Activated CD8-positive, alpha-beta memory T cell treated with anti-CD3 and anti-CD28 coated beads, Interleukin-2, amount 50 U/mL, for 1 hour (primary cell): ENCODE measurements around the gene PTPN2.
"Not testable (repeated sequence)": the region's sequence is repeated elsewhere in the genome, so short reads cannot be mapped to it uniquely, and the experiment has no call there.

ENCODE experiments used
- DNase-seq: peaks from one replicate; pipeline ENCODE4 v3.0.0-alpha.2; 2020; ENCODE audit errors: extremely low read depth

The PTPN2 gene

DNA sequence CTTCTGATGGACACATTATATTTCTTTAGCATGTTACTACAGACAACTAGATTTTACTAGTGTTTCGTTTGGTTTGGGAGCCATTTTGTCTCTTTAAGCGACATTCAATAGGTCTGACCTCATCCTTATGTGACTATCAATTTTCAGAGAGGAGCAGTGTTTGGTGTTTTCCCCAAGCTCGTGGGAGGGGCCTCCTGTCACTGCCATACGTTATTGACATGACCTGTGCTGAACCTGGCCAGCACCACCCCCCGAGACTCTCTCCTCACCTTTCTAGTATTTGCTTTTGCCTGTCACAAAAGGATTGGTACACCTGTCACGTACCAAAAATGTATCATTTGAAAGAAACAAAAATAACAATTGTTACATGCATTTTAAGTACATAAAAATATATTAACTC, 111.9 kb downstream of the PTPN2 start:
- no peak for DNase-seq

DNA sequence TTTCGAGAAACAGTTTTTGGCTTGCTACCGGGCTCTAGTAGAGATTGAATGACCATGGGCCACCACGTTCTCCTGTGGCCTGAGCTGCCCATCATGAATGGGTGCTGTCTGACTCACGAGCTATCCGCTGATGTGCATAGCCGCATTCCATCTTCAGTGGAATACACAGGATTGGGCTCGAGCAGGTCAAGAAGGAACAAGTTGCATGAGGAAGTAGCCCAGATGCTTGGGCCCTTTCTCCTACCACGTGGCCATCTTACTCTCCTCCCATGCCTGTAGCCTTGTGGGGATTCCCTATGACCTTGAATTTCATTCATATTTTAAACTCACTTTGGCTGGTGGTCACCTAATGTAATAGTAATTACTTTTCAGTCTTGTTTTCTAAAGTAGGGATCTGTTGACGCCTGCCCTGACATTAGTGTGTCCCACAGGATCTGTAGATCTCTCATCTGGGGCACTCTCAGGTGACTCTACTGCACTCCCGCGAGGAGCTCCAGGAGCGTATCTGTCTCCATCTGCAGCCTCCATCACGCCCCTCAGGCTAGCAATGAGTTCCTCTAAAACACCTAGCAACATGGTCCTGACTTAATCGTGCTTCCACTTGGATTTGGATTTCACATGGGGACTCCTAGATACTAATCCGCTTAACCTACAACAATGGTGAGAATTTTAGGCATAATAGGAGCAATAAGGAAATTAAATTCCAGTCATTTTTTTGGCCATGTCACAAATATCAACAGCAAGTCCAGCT, 113.4 kb downstream of the PTPN2 start:
- no peak for DNase-seq

DNA sequence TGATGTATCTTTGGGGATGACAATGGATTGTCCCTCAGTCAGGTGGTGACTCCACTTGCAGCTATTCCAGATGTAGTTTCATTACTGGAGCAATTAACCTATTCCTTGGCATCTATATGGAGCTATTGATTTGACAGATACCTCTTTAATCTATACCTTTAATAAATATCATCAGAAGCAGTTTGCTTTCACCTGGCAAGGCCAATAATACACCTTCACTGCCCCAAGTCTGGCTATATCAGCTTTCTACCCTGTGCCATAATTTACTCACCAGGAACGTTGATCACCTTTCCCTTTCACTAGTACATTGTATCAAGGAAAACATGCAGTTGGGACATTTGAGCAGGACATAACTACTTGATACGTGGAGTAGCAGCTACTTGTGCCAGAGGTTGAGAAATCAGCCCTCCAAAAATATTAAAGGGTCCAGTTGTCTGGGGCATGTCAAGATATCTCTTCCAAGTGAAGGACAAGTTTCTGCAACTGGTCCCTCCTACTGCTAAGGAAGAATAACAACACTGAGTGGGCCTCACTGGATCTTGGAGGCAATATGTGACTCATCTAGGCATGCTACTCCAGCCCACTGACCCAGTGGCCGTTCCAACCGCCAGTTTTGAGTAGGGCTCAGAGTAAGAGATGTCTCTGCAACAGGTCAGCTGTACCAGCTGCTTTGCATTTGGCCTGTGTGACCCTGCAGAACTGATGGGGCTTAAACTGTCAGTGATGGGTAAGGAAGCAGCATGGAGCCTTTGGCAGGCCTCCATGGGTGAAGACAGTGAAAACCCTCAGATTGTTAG, 114.2 kb downstream of the PTPN2 start:
- DNase-seq, result no peak

DNA sequence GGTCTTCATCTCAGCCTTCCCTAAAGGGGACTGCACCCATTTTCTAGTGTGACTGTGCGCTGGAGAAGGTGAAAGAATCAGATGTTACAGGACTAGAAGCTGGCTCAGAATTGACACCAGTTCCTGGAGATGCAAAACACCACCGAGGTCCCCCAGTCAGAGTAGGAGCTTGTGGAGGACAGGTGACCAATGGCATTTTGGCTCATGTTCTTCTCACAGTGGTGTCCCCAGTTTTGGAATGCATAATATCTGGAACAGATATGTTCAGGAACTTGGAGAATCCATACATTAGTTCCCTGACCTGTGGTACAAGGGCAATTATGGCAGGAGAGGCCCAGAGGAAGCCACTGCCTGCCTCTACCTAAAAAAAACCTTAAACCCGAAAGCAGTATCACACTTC, 114.9 kb downstream of the PTPN2 start:
- no peak for DNase-seq

DNA sequence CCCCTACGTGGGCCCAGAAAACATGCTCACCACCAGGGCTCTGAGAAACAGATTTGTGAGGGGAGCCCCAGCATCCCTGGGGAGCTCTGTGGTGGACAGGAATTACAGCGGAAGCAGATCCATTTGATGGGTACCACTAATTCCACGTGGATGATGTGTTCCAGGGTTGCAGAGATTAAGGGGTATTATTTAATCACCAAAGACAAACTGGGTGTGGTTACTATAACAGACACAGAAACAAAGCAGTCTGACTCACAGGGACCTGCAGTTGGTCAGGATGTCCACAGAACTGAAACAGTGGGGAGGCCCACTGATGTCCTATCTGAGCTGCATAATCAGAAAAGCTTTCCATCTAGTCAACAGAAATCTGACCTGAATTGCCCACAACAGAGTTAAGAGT, 115.4 kb downstream of the PTPN2 start:
- no peak for DNase-seq

DNA sequence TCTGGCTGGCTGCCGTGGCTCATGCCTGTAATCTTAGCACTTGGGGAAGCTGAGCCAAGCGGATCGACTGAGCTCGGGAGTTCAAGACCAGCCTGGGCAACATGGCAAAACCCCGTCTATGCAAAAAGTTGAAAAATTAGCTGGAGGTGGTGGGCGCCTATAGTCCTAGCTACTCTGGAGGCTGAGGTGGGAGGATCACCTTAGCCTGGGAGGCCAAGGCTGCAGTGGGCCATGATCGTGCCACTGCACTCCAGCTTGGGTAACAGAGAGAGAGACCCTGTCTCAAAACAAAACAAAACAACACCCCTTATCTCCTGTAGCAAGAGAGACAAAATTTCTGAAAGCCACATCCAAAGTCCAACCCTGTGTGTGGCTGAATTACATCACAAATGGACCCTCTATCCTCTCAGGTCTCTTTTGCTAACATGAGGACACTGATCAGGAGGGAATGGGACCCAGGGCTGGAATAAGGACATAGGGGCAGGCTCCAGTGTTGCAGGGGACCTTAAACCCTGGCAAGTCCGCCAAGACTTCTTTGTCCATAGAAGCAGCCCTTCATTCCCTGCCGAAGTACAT, 116.4 kb downstream of the PTPN2 start:
- DNase-seq, result no peak

DNA sequence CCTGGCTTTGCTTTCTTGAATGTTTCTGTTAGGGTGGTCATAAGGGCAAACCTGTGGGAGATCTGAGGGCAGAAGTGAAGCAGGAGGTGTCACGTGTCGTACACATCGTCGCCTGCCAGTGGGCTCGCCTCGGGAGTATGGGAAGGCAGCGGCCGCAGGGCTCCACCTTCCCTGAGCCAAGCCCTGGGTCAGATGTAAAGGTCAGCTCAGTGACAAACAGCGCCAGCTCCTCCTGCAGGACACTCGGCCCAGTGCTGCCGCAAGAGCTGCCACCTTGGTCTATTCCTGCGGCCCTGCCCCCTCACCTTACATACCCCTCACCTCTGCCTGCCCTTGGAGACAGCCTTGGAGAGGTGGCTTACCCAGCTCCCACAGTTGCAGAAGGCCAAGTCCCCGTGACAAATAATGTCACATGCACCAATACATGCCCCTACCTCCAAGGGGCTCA, 117.0 kb downstream of the PTPN2 start:
- no peak for DNase-seq

DNA sequence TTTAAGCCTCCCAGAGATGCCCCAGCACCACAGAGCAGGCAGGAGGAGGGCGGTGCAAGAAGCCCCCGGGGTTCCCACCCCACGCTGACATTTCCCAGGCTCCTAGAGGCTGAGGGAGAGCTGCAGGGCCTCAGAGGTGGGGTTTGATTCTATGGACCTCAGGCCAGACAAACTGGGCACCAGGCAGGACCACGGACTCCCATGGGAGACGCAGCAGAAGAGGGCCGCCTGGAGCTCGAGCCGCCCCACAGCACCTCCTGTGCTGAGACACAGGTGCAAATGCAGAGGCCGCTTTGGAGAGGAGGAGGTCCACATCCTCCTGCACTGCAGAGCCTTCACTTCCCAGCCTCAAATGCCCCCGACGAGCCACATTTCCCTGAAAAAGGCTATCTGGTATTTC, 118.5 kb downstream of the PTPN2 start:
- no peak for DNase-seq

DNA sequence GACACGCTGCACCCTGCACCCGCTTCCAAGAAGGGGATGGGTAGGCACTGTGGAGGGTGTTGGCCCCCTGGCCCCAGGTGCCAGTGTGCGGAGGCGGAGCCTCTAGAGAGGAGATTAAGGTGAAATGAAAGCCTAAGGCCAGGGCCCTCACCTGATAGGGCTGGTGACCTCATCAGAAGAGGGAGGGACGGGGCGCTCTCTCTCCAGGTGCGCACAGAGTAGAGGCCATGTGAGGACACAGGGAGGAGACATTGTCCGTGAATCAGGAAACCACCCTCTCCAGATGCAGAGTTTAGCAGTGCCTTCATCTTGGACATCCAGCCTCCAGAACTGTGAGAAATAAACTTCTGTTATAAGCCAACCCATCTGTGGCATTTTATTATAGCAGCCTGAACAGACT, 118.9 kb downstream of the PTPN2 start:
- no peak for DNase-seq

DNA sequence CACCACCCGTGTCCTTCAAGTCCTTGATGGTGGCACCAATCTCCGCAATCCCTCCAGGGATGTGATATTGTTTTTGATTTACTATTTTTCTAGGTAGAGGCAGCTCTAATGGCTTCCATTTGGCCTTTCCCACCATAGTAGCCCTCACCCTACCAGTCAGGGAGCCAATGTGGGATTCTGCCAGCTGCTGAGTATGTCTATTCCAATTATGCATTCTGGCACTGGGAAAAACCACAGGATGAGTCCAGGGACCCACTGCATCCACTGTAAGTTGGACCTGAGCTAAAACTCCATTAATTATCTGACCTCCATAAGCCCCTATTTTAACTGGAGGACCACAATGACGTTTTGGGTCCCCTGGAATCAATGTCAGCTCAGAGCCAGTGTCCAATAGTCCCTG, 125.5 kb downstream of the PTPN2 start:
- DNase-seq, result not testable (repeated sequence)

DNA sequence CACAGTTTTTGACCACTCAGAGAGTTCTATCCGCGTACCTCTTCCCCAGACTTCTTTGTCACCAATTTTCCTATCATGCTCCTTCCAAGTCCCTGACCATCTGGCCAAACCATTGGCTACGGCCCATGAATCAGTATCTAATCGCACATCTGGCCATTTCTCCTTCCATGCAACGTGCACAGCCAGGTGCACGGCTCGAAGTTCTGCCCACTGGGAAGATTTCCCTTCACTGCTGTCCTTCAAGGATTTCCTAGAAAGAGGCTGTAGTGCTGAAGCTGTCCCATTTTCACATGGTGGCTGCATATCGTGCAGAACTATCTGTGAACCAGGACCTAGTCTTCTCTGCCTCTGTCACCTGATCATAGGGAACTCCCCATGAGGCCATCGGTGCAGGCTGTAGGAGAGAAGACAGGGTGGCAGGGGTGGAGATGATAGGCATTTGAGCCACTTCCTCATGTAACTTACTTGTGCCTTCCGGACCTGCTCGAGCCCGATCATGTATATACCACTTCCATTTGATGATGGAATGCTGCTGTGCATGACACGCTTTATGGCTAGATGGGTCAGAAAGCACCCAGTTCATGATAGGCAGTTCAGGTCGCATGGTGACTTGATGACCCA, 127.3 kb downstream of the PTPN2 start:
- not testable (repeated sequence) for DNase-seq

DNA sequence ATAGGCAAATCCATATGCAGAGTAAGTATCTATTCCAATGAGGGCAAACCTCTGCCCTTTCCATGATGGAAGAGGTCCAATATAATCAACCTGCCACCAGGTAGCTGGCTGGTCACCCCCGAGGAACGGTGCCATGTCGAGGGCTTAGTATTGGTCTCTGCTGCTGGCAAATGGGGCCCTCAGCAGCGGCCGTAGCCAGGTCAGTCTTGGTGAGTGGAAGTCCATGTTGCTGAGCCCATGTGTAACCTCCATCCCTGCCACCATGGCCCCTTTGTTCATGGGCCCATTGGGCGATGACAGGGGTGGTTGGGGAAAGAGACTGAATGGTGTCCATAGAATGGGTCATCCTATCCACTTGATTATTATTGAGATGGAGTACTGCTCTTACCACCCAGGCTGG, 128.4 kb downstream of the PTPN2 start:
- DNase-seq, result not testable (repeated sequence)

DNA sequence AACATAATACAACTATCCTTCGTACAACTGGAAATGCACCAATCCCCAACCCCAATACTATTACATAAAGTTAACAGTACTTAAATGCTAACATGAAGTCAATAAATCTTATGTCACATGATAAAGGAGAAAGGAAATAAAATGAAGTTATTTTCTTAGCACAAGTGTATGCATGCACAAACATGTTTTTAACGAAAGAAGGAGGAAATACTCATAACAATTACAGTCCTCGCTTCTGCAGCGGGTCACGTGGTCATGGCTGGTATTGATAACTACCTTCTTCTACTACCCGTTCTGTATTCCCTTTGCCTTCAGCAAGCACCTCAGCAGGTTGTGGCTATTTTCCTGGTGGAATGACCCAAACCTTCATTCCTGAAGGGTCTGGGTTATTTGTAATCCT, 129.5 kb downstream of the PTPN2 start:
- DNase-seq, result no peak

DNA sequence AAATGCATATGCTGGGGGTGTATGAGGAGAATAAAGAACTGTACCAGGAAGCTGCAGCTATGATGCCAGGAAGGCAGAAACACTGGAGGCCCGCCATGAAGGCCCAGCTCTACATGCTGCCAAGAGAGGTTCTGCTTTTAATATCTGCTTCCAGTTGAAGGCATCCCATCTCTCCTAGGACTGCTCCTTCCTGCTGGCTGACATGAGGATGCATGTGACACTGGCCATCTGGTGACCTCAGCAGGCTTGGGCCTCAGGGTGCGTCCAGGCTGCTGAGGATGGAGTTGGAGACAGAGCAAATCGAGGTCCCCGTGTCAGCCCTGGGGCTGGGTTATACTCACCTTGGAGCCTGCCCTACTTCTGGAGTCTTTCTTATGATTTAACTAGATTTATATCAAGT, 132.1 kb downstream of the PTPN2 start:
- no peak for DNase-seq

DNA sequence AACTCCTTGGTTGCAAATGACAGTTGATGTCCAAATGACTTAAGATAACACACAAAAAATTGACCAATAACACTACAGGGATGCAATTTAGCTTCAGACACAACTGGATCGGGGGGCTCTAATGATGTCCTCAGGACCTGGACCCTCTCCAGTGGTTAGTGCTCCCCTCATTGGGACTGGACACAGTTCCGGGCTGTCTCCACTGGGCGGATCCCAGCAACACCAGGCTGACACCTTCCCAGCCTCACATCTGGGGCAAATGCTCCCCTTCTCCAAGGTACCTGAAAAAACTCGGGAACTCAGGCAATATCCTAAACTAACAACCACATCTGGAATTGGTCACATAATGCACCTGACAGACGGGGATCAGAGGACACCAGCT, 132.5 kb downstream of the PTPN2 start:
- no peak for DNase-seq

DNA sequence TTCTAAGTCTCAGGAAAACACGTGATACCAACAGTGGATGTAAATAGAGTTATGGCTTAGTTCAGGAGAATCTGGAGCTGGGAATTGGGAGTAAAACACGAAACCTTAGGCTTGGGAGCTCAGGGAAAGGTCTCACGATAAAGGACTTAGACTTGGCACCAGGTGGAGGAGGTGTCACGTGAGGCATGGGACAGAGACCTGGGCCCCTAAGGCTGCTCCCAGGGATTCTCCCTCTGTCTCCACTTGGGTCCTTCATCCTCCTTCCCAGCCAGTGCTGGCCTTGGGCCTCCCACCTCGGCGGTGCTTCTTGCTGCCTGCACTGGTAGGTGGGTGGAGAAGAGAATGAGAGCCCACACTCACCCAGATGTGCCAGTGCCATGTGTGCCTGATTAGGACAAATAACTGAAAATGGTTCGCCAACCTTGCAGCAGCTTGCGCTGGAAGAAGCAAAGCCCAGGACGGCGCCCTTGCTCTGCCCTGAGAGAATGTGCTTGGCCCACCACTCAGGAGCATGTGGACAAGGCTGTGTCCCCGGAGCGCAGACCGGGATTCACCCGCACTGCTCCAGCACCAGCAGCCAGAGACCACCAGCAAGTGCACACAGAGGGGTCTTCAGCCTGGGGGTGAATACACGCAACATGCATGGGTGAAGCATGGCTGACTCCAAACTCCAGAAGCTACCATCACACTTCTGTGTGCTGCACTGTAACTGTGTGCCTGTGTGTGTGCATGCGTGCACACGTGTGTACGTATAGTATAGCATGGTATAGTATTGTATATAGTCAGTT, 133.1 kb downstream of the PTPN2 start:
- no peak for DNase-seq

DNA sequence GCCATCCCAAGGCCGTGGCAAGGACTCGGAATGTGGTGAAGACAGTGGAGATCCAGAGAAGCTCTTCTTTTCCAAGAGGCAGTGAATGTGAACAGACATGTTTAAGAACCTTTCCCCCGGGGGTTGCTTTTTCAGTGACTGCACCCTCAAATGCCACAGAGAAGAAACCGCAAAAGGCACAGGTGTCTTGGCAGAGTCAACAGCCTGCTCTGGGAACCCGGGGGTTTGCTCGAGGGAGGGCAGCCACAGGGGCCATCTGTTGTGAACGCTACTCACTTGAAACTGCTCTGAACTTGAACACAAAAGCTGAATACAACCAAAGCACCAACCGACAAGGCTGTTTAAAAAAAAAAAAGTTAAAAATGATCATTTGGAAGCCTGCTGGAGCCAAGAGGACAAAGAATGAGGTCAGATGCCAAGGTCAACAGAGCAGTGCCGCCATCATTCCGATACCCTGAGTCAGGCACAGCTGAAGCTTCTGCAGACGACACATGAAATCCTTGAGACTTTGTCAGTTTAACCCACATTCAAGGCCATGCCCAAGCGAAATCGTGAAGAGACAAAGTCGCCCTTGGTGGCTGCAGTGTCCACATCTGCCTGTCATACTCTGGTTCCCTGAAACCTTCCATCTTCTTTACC, 133.8 kb downstream of the PTPN2 start:
- DNase-seq, result no peak

DNA sequence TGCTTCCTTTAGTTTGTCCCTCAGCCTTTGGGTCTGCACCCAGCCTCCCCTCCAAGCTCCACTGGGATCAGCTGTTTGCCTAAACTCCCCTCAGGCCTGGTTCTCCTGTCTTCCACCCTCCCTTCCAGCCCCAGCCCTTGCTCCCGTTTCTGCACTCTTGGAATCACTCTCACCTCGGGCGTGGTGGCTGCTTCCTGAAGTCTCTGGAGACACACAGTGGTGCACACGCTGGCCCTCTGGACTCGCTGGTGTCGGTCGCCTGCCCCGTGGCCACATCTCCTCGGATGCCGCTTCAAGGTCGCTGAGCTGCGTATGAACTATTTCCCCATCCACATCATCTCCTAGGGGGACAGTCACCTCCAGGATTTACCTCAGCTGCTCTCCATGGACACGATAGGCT, 134.9 kb downstream of the PTPN2 start:
- DNase-seq, result no peak

DNA sequence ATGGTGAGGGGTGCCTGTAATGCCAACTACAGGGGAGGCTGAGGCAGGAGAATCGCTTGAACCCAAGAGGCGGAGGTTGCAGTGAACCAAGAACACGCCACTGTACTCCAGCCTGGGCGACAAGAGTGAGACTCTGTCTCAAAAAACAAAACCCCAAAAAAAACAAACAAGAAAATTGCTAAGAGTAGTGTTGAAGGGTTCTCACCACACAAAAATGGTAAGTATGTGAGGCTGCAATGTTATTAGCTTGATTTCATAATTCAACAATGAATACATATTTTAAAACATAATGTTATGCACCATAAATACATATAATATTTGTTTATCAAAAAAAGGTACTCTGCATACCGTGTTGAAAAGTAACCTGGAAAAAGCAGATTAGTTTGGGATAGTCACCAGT, 135.4 kb downstream of the PTPN2 start:
- no peak for DNase-seq

DNA sequence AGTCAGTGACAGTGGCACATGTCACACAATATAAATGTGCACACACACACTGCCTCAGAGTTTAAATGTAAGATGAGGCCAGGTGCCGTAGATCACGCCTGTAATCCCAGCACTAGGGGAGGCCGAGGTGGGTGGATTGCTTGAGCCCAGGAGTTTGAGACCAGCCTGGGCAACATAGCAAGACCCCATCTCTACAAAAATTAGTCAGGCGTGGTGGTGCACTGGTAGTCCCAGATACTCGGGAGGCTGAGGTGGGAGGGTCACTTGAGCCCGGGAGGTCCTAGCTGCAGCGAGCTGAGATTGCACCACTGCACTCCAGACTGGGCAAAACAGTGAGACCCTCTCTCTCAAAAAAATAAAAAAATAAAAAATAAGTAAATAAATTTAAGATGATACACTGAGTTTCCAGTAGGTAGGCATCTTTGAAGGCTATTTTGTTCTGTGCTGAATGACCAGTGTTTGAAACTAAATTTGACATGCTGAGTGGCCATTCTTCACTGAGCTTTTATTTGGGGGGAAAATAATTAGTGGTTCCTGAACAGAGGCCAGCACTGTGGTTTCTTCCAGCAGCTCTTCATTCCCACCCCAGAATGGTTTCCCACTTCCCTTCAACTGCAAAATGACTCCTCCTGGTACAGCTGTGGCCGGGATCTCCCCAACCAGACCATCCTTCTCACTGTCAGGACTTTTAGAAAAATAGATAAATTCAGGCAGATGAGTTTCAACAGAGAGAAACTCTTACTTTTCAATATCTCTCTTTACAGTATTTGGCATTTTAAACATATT, 136.3 kb downstream of the PTPN2 start:
- no peak for DNase-seq
